ENCODE data around the gene RASSF10.

The RASSF10 gene

GRCh38 chr11:12995188-12995587, 13.9 kb upstream of the RASSF10 start:
- DNase-seq: peak; percentile 46

DNA sequence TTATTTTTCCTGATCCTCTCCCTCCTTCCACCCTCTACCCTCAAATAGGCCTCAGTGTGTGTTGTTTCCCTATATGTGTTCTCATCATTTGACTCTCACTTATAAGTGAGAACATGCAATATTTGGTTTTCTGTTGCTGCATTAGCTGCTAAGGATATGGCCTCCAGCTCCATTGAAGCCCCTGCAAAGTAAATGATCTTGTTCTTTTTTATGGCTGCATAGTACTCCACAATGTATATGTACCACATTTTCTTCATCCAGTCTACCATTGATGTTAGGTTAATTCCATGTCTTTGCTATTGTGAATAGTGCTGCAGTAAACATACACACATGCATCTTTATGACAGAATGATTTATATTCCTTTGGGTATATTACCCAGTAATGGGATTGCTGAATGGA, 13.3 kb upstream of the RASSF10 start:
- DNase-seq: no peak

DNA sequence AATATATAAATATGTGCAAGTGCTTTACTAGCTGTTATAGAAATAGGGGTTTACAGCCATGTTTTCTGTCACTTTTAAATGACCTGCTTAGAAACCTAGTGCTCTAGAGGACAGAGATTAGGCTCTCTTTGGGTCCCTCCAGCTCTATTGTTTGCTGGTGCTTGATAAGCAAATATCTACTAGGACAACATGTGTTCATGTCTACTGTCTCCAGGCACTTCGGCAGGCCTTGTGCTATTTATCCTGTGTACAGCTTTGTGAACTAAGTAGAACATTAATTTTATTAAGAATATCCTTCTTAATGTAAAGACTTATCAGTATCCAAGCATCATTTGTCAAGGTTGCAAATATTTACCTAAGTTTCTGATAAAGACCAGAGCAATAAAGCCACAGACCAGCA, 11.9 kb upstream of the RASSF10 start:
- no peak for DNase-seq

DNA sequence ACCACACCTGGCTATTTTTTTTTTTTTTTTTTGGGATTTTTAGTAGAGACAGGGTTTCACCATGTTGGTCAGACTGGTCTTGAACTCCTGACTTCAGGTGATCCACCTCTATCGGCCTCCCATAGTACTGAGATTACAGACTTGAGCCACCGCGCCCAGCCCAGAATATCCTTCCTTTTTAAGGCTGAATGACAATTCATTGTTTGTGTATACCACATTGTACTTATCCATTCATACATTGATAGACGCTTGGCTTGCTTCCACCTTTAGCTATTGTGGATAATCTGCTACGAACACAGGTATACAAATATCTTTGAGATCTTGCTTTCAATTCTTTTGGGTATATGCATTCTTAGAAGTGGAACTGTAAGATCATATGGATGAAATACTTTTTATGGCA, 10.8 kb upstream of the RASSF10 start:
- DNase-seq: no peak

- no peak for DNase-seq
Measured at GRCh38 chr11:12999597-12999996, 9.5 kb upstream of the RASSF10 start.

DNA sequence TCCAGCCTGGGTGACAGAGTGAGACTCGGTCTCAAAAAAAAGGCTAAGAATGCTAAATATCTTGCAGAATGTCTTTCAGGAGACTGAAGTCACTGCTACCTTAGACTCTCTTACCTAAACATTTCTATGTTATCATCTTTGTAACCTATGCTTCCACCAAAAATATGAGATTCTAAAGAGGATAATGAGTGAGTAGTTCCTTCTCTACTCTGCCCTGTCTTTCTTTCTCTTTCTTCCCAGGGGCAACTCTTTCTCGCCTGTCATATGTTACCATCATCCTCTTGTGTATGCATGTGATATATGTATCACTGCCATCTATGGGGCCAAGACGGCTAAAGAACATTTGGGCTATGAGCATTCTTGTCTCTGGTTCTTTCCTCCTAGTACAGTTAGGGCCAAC, 9.0 kb upstream of the RASSF10 start:
- DNase-seq: no peak

- DNase-seq: no peak
Measured at GRCh38 chr11:13000721-13001120, 8.4 kb upstream of the RASSF10 start.

- no peak for DNase-seq
Measured at GRCh38 chr11:13003736-13004493, 5.2 kb upstream of the RASSF10 start.

DNA sequence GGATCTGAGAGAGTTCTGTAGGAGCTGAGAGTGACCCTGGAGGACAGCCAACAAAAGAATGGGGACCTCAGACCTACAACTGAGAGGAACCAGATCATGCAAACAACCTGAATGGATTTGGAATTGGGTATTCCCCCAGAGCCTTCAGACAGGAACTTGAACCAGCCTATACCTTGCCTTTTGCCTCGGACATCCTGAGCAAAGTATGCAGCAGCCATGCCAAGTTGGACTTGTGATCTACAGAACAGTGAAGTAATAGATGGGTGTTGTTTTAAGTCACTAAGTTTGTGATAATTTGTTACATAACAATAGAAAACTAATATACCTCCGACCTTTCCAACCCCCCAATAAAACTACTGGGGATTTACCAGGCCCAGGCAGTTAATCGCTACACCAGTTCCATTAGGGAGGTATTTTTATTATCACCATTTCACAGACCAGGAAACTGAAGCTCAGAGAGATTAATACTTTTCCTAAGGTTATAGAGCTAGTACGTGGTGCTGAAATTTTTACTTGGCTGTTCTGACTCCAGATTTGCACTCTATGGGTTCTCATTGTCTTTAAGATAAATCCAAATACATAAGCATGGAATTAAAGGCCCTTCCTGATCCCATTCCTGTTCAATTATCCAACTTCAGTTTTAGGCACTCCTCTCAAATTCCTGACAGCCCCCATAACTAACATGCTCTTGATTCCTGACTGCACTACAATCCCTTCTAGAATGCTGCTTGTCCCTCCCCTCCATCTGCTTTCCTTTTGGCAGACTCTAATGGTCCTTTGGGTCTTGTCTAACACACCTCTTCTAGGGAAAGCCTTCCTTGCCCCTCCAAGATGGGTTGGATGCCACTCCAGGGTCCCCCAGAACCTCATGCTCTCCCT, 1.7 kb upstream of the RASSF10 start:
- no peak for DNase-seq

- DNase-seq: no peak
Measured at GRCh38 chr11:13008061-13008435, 1.1 kb upstream of the RASSF10 start.

DNA sequence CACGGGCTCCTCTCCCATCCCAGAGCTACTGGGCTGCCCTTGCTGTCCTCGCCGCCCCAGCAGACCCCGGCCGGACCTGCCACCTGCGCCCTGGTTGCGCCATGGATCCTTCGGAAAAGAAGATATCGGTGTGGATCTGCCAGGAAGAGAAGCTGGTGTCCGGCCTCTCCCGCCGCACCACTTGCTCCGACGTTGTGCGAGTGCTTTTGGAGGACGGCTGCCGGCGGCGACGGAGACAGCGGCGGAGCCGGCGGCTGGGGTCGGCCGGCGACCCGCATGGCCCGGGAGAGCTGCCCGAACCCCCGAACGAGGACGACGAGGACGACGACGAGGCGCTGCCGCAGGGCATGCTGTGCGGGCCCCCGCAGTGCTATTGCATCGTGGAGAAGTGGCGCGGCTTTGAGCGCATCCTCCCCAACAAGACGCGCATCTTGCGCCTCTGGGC, 382 bp downstream of the RASSF10 start:
- DNase-seq: no peak

DNA sequence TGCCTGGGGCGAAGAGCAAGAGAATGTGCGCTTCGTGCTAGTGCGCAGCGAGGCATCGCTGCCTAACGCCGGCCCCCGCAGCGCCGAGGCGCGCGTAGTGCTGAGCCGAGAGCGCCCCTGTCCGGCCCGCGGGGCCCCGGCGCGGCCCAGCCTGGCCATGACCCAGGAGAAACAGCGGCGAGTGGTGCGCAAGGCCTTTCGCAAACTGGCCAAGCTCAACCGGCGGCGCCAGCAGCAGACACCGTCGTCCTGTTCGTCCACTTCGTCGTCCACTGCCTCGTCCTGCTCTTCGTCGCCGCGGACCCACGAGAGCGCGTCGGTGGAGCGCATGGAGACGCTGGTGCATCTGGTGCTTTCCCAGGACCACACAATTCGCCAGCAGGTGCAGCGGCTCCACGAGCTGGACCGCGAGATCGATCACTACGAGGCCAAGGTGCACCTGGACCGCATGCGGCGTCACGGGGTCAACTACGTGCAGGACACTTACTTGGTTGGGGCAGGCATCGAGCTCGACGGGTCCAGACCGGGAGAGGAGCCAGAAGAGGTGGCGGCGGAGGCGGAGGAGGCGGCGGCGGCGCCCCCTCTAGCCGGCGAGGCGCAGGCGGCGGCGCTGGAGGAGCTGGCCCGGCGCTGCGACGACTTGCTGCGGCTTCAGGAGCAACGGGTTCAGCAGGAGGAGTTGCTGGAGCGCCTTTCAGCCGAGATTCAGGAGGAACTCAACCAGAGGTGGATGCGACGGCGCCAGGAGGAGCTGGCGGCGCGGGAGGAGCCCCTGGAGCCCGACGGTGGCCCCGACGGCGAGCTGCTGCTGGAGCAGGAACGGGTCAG, 1.0 kb downstream of the RASSF10 start:
- no peak for DNase-seq

GRCh38 chr11:13010749-13011465, 1.8 kb downstream of the RASSF10 start:
- DNase-seq: no peak

DNA sequence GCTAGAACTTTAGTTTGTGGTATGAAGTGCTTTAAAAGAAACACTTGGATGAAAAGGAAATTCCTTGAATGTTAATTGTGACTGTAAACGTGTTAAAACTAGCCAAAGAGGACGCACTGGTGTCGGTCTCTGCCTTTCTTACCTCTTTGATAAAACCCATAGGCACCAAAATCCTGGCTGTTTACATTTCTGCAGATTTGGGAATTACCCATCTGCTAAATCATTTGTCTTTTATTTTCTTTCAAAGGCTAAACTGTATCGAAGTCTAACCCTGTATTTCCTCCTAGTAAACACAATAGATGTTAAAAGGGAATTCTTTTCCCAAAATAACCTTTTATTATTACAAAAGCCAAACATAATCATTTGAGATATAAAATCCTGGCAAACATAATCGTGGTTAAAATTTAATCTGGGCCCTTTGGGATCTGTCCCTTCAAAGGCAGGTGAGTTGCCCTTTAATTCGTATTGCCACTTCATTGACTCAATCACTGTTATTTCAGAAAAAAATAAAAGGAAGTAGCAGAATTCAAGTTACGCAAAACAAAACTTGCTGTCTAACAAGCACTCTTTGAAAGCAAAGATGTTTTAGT, 2.4 kb downstream of the RASSF10 start:
- no peak for DNase-seq

DNA sequence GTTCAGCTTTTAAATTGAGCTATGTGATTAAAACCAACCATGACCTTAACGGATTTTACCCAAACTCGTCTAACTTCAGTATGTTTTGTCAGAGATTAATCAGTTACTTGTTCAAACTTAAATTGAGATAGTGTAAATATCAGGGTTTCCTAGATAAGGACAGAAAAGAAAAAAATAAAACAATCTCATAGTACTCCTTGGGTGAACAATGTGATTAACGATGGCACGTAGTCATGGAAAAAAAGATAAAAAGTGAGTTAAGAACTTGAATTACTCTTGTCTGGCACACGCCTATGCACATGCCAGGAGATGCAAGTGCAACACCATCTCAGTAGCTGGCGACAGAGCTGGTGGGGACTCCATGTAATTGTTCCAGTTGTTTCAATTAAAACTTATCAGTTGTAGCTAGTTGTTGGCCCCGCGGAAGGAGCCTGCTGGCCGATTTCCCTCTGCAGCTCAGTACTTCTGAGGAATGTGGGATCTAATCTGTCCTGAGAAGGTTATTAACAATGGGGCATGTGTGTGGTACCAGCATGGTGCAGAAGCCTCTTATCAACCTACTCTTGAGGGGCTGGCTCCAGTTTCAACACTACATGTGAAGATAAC, 3.0 kb downstream of the RASSF10 start:
- no peak for DNase-seq

DNA sequence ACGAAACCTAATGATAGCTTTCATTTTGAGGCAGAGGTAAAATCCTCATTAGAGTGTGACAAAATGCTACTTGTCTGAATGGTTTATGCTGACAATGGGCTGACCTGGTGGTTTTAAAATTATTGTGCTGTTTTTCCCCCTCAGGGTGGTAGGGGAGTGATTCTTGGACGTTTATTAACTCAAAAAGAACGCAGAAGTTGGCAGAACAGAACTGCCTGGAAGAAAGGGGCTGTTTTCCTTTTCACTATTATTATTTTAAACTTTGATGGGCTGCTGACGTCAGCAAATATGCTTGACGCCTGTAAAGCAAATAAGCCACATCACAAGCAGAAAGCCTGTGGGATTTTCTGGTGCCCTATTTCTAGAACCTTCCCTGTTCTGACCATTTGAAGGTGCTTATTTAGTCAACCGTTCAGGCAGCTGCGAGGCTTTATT, 4.0 kb downstream of the RASSF10 start:
- no peak for DNase-seq

GRCh38 chr11:13015753-13016152, 6.6 kb downstream of the RASSF10 start:
- DNase-seq: no peak

- DNase-seq: no peak
Measured at GRCh38 chr11:13016415-13016814, 7.3 kb downstream of the RASSF10 start.

DNA sequence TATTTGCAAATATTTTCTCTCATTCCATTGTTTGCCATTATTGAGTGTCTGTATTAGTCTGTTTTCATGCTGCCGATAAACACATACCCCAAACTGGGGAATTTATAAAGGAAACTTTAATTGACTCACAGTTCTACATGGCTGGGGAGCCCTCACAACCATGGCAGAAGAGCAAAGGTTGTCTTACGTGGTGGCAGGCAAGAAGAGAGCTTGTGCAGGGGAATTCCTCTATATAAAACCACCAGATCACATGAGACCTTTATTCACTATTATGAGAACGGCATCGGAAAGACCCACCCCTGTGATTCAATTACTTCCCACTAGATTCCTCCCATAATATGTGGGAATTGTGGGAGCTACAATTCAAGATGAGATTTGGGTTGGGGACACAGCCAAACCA, 10.2 kb downstream of the RASSF10 start:
- DNase-seq: no peak

- DNase-seq: no peak
Measured at GRCh38 chr11:13023423-13023822, 14.3 kb downstream of the RASSF10 start.

DNA sequence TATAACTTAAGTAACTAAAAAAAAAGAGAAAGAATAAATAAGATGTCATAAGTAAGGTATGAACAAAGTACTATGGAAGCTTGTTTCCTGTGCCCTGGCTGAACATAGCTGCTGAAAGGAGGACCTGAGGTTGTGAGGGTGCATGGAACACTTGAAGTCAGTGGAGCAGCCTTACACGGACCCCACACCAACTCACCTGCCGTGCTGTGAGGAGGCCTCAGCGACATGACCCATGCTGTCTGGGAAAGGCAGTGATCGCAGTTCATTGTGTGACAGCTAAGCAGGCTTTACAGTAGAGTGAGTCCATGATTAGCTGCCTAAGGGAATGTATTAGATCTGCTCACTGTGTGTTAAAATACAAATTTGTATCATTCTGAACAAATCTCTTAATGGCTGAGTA, 17.6 kb downstream of the RASSF10 start:
- no peak for DNase-seq

DNA sequence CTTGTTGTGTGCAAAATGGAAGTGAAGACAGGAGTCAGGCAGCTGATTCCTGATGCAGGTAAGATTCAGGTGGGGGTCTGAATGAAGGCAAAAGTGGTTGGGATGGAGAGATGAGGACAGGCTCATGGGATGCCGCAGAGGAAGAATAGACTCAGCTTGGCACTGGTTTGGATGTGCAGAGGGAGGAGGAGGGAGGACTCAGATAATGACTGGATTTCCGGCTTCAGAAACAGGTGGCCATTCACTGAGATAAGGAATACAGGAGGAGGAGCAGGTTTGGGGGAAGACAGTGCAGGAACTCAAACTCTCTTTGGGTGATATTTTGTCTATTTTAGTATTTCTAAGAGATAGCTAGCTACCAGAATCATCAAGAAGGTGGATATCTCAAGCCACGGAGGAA, 19.2 kb downstream of the RASSF10 start:
- DNase-seq: no peak
